Vagina (tissue), 2 donors: ENCODE data around the gene RNF128. TPM values are rescaled to one million over a fixed set of nuclear protein-coding genes. Genes with fewer than 3 reads are reported as not detected.

Experiments used
- DNase-seq, 2 donors: peaks; one replicate each; pipeline ENCODE4 v3.0.0-alpha.2; 2017; ENCODE audit errors: extremely low spot score in 2 of 2
- H3K27ac ChIP-seq: fragments of 200-600 bp; sonication (generic); one replicate; pipeline ENCODE4 v1.5.1; 2019
- H3K27me3 ChIP-seq: fragments of 200-600 bp; sonication (generic); one replicate; pipeline ENCODE4 v1.5.1; 2019
- H3K36me3 ChIP-seq, 2 donors: fragments of 200-600 bp; sonication (generic); one replicate each; pipeline ENCODE4 v1.5.1; 2017 to 2019
- H3K4me1 ChIP-seq: fragments of 200-600 bp; sonication (generic); one replicate; pipeline ENCODE4 v1.5.1; 2019
- H3K4me3 ChIP-seq, 2 donors: fragments of 200-600 bp; sonication (generic); 1 replicate in 1 of 2; 2 replicates in 1 of 2; pipeline ENCODE4 v1.5.1; 2016 to 2019
- H3K9me3 ChIP-seq: fragments of 200-600 bp; sonication (generic); one replicate; pipeline ENCODE4 v1.5.1; 2019
- POLR2A ChIP-seq, 2 donors: fragments of 450-650 bp; IDR thresholded peaks; one replicate each; pipeline ENCODE4 v1.6.1; 2017; ENCODE audit warnings: antibody characterized with exemption in 2 of 2, mild to moderate bottlenecking in 2 of 2, moderate library complexity in 2 of 2
- POLR2AphosphoS5 ChIP-seq, 2 donors: sonication (generic); formaldehyde crosslinking; IDR thresholded peaks; one replicate each; pipeline ENCODE4 v1.9.0; 2017; ENCODE audit warnings: antibody characterized with exemption in 2 of 2, mild to moderate bottlenecking in 2 of 2, low read depth in 1 of 2; ENCODE audit not compliant: insufficient read depth in 1 of 2
- intact Hi-C: fragments of 100-400 bp; cut with DNase I; formaldehyde crosslinking; loops from one replicate; pipeline ENCODE4 v1.15.1; 2023
- total RNA-seq: library from RNA; depleted of rRNA; stranded (reverse); fragments of >200 nt; gene quantifications from one replicate; pipeline ENCODE4 v1.2.3, GENCODE V29; 2016
- TF ChIP-seq, protein P1 (sequence below), 3 experiments: fragments of 450-650 bp in 2 of 3; fragments of 200-600 bp in 1 of 3; sonication (generic) in 1 of 3; IDR thresholded peaks; one replicate each; pipeline ENCODE4 v1.5.1; 2017 to 2019; ENCODE audit warnings: antibody characterized with exemption in 3 of 3, mild to moderate bottlenecking in 2 of 3, moderate library complexity in 2 of 3

RNF128 gene, protein sequence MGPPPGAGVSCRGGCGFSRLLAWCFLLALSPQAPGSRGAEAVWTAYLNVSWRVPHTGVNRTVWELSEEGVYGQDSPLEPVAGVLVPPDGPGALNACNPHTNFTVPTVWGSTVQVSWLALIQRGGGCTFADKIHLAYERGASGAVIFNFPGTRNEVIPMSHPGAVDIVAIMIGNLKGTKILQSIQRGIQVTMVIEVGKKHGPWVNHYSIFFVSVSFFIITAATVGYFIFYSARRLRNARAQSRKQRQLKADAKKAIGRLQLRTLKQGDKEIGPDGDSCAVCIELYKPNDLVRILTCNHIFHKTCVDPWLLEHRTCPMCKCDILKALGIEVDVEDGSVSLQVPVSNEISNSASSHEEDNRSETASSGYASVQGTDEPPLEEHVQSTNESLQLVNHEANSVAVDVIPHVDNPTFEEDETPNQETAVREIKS
- total RNA-seq: 5.6 TPM

DNA sequence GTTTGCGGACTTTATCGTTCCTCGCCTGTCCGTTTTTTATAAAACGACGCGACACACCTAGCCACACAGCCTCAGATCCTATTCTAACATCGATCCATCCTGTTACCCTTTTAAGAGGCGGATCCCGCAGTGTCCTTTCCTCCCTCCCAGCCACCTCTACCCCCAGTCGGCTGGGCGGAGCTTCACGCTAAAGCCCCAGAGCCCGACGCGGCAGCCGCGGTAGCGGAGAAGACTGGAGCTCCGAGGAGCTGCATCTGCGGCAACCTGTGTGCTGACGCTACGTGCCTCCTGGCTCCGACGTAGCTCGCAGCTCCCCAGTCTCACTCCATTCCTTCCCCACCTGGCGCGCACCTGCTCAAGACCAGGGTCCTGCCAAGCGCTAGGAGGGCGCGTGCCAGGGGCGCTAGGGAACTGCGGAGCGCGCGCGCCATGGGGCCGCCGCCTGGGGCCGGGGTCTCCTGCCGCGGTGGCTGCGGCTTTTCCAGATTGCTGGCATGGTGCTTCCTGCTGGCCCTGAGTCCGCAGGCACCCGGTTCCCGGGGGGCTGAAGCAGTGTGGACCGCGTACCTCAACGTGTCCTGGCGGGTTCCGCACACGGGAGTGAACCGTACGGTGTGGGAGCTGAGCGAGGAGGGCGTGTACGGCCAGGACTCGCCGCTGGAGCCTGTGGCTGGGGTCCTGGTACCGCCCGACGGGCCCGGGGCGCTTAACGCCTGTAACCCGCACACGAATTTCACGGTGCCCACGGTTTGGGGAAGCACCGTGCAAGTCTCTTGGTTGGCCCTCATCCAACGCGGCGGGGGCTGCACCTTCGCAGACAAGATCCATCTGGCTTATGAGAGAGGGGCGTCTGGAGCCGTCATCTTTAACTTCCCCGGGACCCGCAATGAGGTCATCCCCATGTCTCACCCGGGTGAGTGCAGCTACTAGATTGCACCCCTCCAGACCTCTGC, at the start of gene RNF128:
TSS of gene RNF128 (plus strand) at position 217 of the 953 bp plus-strand sequence. CDS start at position 430, 213 bp downstream.
- no peaks in the 10 kb centered on the region for H3K36me3 ChIP-seq
- H3K27ac ChIP-seq: no peak within 1 kb of the TSS
- no peaks in the 10 kb centered on the region for H3K9me3 ChIP-seq
- no peak for DNase-seq
- TF ChIP-seq, protein P1, sequence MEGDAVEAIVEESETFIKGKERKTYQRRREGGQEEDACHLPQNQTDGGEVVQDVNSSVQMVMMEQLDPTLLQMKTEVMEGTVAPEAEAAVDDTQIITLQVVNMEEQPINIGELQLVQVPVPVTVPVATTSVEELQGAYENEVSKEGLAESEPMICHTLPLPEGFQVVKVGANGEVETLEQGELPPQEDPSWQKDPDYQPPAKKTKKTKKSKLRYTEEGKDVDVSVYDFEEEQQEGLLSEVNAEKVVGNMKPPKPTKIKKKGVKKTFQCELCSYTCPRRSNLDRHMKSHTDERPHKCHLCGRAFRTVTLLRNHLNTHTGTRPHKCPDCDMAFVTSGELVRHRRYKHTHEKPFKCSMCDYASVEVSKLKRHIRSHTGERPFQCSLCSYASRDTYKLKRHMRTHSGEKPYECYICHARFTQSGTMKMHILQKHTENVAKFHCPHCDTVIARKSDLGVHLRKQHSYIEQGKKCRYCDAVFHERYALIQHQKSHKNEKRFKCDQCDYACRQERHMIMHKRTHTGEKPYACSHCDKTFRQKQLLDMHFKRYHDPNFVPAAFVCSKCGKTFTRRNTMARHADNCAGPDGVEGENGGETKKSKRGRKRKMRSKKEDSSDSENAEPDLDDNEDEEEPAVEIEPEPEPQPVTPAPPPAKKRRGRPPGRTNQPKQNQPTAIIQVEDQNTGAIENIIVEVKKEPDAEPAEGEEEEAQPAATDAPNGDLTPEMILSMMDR (IDR thresholded peaks at IDR 0.05): no peak
- TF ChIP-seq POLR2A (IDR thresholded peaks at IDR 0.05): no peak
- TF ChIP-seq POLR2AphosphoS5 (IDR thresholded peaks at IDR 0.05; ENCODE audit: insufficient read depth in 1 of 2, low read depth in 1 of 2): no peak
- peak within 1 kb of the TSS; percentile 23 to 46 for H3K4me3 ChIP-seq
- intact Hi-C loops: no loop called here
- H3K4me1 ChIP-seq: no peaks in the 10 kb centered on the region
- H3K27me3 ChIP-seq: no peaks in the 10 kb centered on the region

DNA sequence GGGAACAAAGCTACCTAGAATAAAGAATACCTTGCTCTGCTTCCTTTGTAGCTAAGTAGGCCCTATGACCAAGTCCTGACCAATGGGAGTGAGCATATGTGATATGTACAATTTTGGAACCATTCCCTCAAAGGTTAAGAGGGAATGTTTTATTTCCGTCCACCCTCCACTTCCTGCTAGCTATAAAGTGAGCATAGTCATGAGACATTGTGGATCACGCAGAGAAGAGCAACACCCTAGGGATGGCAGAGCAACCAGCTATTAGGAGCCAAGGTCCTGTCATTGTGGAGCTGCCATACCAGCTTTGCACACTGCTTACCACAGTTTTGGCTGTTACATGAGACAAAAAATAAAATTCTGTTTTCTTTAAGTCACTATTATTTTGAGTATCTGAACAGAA, 45.8 kb upstream of the RNF128 start:
- H3K27me3 ChIP-seq: no peaks in the 10 kb centered on the region
- H3K4me1 ChIP-seq: no peaks in the 10 kb centered on the region
- no peak overlapping the region for H3K4me3 ChIP-seq
- H3K9me3 ChIP-seq: no peaks in the 10 kb centered on the region
- no peak overlapping the region for H3K27ac ChIP-seq
- intact Hi-C loops: no loop called here
- no peaks in the 10 kb centered on the region for H3K36me3 ChIP-seq
- TF ChIP-seq POLR2A (IDR thresholded peaks at IDR 0.05) (no peak), POLR2AphosphoS5 (IDR thresholded peaks at IDR 0.05; ENCODE audit: insufficient read depth in 1 of 2, low read depth in 1 of 2) (no peak)
- TF ChIP-seq, protein P1 (IDR thresholded peaks at IDR 0.05): no peak
- DNase-seq: no peak

DNA sequence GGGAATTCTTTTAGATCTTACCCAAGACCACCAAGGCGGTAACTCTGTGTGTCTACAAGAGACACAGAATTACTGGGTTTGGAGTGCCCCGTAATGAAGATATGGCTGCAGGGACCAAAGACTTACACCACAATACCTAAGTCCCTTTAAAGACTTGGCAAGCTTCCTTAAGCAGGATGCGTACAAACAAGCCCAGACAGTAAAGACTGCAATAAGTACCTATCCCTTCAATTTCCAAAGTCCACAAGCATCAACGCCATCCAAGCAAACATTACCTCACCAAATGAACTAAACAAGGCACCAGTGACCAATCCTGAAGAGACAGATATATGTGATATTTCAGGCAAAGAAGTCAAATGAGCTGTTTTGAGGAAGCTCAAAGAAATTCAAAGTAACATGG, 42.3 kb upstream of the RNF128 start:
- no peak overlapping the region for H3K27ac ChIP-seq
- no peaks in the 10 kb centered on the region for H3K4me1 ChIP-seq
- H3K4me3 ChIP-seq: no peak overlapping the region
- no peak for TF ChIP-seq POLR2AphosphoS5 (IDR thresholded peaks at IDR 0.05; ENCODE audit: insufficient read depth in 1 of 2, low read depth in 1 of 2)
- no peaks in the 10 kb centered on the region for H3K27me3 ChIP-seq
- no peak for DNase-seq
- no peaks in the 10 kb centered on the region for H3K36me3 ChIP-seq
- H3K9me3 ChIP-seq: no peaks in the 10 kb centered on the region
- intact Hi-C loops: no loop called here

DNA sequence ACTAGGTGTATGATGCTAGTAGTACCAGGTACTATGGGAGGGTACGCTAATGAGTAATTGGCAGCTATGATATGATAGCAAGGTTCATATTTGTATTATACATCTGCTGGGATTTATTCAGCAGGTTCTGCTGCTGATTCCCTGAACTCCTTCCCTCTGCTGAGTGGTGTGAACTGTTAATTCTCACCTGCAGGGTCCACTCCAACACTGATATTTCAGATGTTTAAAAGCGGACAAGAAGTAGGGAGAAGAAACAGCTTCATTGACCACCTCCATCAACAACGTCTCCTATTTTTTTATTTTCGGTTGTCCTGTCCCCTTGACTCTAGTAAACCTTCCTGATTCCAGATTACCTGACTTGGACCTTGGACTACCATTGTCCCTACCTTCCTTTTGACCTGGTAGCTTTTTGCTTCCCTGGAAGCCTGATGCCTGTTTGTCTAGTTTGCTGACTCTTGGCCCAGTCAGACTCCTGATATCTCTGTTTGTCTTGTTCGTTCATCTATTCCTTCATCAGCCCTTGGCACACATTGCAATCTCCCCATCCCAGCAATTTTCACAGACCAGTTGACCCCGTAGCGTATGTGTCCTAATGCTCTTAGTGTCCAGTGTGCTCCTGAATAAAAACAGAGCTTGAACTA, 34.0 kb upstream of the RNF128 start:
- intact Hi-C loops: no loop called here
- Histone ChIP-seq H3K4me3 (no peak overlapping the region), H3K9me3 (no peaks in the 10 kb centered on the region), H3K27ac (no peak overlapping the region), H3K4me1 (no peaks in the 10 kb centered on the region), H3K27me3 (no peaks in the 10 kb centered on the region), H3K36me3 (no peaks in the 10 kb centered on the region)
- no peak for DNase-seq
- TF ChIP-seq, protein P1 (IDR thresholded peaks at IDR 0.05): no peak
- no peak for TF ChIP-seq POLR2AphosphoS5 (IDR thresholded peaks at IDR 0.05; ENCODE audit: insufficient read depth in 1 of 2, low read depth in 1 of 2)

DNA sequence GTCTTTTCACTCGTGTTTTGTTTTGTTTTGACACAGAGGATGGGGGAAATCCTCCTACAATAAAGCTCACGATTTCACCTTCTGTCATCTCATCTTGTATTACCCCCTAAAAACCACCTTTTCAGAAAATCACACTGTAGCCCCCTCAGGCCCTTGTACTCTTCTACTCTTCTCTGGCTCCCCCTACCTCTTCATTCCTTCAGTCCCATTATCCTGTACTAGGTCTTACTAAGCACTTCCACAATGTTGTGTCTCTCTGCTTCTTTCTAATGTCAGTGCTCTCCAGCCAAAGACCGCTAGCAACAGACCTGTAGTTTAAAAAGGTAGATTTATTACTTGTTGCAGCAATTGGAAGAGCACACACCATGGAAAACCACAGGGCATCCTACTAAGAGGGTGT, 30.0 kb upstream of the RNF128 start:
- Histone ChIP-seq H3K36me3 (no peaks in the 10 kb centered on the region), H3K27me3 (no peaks in the 10 kb centered on the region), H3K9me3 (no peaks in the 10 kb centered on the region), H3K27ac (no peak overlapping the region), H3K4me1 (no peaks in the 10 kb centered on the region), H3K4me3 (no peak overlapping the region)
- no peak for DNase-seq
- intact Hi-C loops: no loop called here
- TF ChIP-seq POLR2A (IDR thresholded peaks at IDR 0.05) (no peak), POLR2AphosphoS5 (IDR thresholded peaks at IDR 0.05; ENCODE audit: insufficient read depth in 1 of 2, low read depth in 1 of 2) (no peak)
